SHP77 (cell line): ENCODE data around the gene ZBTB26.
"Not testable (repeated sequence)": the region's sequence is repeated elsewhere in the genome, so short reads cannot be mapped to it uniquely, and the experiment has no call there.

Source experiments
- DNase-seq, 2 experiments: peaks; one replicate each; lab custom pipeline; 2025; lab: John Stamatoyannopoulos, UW

The ZBTB26 gene

DNA sequence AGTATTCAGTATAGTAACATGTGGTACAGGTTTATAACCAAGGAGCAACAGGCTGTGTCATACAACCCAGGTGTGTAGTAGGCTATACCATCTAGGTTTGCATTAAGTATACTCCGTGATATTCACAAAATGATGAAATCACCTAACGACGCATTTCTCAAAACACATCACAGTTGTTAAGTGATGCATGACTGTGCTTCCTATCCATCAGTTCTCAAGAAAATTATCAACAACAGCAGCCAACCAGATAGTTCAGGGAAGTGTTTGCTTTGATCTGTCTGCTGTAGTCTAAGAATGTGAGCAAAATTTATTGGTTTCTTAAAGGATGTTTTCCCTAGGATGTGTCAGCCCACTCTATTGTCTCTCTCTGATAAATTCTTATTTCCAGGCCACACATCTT is 7.4 kb downstream of the ZBTB26 start:
- DNase-seq = no peak

DNA sequence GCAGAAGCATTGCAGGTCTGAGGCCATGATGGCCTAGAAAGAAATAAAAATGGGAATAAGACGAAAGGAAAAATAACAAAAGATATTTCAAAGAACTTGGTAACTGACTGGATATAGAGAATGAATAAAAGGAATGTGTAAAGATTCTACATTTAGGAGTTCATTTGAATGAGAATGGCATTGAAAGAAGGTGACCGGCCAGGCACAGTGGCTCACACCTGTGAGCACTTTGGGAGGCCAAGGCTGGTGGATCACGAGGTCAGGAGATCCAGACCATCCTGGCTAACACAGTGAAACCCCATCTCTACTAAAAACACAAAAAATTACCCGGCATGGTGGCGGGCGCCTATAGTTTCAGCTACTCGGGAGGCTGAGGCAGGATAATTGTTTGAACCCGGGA is 8.6 kb downstream of the ZBTB26 start:
- DNase-seq = no peak

DNA sequence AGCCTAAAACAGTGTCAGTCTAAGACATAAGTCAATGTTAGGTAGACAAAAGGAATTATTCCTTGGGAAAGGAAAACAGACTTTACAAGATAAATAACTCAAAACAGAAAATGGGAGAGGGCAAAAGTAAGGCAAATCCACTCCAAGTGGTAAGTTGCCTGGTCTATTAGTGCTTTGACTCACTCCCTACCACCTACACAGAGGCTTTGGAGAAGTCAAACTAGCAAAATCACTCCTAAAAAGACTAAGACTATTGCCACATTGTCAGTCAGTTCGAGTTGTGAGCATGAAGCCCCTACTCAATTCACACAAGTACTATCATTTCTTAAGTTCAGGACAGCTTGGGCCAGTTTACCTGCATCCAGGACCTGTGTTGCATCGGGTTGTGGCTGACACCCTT is 13.0 kb downstream of the ZBTB26 start:
- DNase-seq = no peak

DNA sequence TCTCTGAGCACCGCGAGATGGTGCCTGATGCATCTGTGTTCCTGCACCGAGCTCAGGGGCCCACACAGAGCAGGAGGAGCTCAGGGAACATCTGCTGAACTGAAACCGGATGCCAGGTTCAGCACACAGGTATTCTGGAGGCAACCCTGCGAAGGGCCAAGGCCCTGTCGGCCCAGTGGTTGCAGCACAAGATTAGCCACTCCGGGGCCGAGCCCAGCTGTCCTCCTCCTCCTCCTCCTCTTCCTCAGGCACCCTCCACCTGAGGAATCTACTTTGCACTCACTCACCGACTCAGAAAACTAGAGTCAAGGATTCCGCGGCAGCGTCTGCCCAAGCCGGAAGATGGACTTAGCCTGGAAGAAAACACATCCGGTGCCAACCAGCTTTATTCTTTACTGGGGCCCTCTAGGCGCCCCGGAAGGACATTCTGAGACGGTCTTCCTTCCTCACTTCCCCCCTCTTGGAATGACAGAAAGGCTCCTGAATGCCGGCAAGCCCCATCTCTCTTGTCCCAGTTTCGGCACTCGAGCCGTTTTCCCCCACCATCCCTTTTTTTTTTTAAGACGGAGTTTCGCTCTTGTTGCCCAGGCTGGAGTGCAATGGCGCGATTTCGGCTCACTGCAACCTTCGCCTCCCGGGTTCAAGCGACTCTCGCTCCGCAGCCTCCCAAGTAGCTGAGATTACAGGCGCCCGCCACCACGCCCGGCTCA is 18.2 kb downstream of the ZBTB26 start, which contains the start of gene ZBTB6:
Gene ZBTB6 (minus strand): TSS at position 360 of the 710 bp plus-strand sequence. CDS start 1,251 bp downstream, outside the sequence.
- peak; percentile 77 to 88 for DNase-seq

DNA sequence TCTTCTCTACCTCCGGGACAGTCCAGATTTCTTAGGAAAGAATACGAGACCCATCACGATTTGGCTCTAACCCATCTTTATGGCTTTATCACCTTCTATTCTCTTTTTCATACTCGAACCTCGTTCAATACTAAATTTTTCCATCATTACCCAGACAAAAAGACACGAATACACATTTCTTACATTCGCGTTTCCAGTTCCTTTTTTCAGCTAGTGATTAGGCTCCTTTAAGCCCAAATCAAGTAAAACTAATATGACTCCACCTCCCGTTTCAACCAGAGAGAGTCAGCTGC is 18.7 kb downstream of the ZBTB26 start:
- no peak for DNase-seq

DNA sequence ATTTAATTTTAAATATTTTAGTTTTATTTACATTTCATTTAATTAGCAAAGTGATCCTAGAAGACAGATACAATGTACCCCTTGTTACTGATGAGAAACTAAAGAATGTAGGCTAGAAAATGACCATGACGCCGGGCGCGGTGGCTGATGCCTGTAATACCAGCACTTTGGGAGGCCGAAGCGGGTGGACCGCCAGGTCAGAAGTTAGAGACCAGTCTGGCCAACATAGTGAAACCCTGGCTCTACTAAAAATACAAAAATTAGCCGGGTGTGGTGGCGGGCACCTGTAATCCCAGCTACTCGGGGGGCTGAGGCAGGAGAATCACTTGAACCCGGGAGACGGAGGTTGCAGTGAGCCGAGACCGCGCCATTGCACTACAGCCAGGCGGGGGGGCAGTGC is 25.2 kb downstream of the ZBTB26 start:
- DNase-seq = not testable (repeated sequence)

DNA sequence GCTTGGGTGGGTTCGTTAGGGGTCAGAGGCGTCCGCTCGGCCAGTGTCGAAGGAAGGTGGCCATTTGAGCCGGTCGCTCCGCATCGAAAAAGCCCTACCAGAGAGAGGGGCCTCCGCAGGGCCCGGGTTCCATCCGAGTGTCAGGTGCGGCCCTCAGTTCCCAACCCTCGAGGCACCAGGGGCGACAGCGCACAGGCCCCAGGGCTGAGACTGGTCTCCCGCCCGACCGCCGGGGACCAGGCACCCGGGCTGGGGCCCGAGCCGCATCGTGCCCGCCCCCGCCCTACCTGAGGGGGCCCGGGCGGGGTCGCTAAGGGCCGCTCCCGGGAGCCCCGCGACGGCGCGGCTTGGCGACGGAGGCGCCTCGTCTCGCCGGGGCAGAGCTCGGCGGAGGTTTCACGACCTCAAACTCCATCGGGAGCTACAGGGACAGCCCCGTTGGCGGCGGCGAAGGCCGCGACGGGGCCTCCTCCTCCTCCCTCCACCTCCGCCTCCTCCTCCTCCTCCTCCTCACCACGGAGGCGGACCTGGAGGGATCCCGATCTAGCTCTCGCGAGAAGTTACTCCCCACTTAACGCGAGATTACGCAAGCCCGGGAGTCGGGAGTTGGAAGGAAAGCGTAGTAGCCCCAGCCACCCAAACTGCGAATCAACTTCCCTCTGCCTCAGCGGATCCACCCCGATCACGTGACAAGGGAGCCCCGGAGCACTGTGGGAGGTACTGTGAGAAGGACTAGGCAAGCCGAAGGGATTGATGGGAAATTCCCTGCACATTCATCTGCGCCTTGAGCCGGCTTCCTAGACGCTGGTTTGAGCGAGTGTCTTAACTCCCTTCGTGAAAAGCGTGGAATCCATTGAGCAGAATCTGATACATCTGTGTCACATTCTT is 26.2 kb downstream of the ZBTB26 start, which contains the start of gene RC3H2:
Gene RC3H2 (minus strand): TSS at position 537 of the 888 bp plus-strand sequence. CDS start 7,850 bp downstream, outside the sequence.
- peak; percentile 99 for DNase-seq

DNA sequence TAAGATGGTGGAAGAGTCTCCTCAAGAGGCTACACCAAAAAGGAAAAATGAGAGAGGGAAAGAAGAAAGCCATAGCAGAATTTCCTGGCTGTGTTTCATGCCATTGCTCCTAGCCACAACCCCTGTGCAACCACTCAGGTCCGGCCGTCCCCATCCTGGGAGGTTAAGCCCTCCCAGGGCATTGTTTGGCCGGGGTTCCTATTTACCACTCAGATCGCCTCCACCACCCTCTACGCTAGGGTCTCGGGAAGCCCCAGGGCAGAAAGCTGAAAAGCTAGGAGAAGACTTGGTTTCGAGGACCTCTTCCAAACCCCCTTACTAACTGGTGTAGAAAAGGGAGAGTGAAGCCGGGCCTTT is 26.9 kb downstream of the ZBTB26 start:
- DNase-seq = peak in 1 of 2 experiments; percentile 31

DNA sequence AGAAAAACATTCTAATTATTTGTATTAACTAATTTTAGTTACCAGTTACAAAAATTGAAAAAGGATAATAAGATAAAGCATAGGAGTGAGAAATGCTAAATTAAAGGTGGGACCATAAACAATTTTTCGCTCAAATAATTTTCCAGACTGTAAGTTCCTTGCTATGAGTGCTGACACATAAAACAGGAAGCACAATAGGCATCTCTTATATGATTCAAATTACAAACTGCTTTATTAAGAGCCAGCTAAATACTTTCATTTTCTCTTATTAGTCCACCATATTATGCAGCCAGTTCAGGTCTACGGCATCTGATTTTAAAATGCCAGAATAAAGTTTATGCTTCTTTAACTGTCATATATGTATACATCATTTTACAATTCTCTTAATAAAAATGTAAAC is 30.5 kb downstream of the ZBTB26 start:
- no peak for DNase-seq

DNA sequence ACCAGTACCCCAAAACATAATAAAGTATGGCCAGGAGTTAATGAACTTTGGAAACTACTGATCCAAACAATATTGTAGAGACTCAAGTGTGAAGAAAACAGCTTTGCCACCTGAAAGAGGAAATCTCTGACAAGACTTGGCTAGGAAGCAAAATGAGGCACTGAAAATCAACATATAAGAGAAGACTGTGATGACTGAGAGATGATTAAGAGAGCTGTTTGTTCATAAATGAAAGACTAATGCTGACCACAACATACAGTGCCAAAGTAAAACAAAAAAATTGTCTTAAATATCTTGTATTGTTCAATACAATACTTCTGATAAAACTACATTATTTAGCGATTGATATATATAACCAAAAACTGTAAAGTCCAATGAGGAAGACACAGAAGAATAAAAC is 33.3 kb downstream of the ZBTB26 start:
- no peak for DNase-seq

DNA sequence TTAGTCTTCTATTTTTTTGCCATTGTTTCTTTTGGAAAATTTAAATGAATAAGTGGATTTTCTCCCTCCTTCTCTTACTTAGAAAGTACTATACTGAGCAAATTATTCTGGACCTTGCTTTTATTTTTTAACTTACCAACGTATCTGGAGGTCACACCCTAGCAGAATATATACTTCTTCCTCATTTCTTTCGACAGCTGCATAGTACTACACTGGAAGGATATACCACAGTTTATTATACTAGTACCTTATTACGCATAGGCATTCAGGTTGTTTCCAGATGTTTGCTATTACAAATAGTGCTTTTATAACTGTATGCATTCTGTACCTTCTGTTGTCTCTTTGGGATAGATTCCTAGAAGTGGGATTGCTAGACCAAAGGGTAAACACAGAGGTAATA is 42.8 kb downstream of the ZBTB26 start:
- DNase-seq = no peak

DNA sequence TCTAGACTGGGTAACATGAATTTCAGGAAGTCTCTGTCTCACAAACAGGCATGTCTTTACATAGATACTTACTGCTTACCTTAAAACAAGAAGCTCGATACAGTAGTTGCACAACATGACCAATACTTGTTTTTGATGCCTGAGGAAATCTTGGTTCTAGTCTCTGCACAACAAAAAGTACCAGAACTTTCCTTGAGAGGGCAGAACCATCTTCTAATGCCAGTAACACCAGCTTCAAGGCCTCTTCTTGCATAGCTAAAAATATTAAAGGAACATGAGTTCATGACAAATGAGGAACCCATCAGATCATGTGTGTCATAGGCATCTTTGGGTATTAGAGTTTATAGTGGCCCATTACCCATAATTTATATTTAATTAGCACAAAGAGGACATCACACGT is 48.2 kb downstream of the ZBTB26 start:
- no peak for DNase-seq

DNA sequence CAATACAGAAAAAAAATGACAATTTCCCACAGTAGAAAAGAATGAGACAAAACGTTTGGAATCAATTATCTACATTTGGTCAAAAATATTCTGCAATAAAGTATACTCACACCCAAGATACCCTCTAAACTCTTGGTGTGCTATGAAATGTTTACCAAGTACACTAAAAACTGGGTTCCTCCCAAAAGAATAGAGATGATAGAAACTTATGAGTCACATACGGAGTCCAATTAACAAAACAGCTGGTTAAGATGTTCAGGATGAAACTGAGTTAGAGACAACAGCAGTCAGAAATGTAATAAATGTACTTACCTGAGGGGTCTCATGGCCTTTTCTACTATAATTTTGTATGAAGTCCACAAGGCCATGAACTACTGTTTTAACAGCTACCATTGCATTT is 51.9 kb downstream of the ZBTB26 start:
- no peak for DNase-seq

DNA sequence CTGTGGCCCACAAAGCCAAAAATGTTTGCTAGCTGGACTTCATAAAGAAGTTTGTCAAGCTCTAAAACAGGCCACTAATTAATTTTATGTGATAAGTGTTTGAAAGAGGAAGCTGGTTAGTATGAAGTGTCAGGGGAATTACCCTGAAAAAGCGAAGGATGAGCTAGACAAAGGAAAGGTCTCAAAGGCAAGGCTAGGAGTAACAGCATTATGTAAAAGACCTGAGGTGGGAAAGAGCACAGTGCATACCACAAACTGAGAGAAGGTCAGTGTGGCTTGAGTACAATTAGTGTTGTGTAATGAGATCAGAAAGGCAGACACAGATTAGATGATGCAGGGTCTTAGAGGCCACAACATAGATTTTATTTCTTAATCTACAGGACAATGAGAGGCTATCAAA is 55.8 kb downstream of the ZBTB26 start:
- no peak for DNase-seq

DNA sequence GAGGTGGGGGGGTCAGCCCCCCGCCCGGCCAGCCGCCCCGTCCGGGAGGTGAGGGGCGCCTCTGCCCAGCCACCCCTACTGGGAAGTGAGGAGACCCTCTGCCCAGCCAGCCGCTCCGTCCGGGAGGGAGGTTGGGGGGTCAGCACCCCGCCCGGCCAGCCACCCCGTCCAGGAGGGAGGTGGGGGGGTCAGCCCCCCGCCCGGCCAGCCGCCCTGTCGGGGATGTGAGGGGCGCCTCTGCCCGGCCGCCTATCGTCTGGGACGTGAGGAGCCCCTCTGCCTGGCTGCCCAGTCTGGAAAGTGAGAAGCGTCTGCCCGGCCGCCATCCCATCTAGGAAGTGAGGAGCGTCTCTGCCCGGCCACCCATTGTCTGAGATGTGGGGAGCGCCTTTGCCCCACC is 64.0 kb downstream of the ZBTB26 start:
- not testable (repeated sequence) for DNase-seq

DNA sequence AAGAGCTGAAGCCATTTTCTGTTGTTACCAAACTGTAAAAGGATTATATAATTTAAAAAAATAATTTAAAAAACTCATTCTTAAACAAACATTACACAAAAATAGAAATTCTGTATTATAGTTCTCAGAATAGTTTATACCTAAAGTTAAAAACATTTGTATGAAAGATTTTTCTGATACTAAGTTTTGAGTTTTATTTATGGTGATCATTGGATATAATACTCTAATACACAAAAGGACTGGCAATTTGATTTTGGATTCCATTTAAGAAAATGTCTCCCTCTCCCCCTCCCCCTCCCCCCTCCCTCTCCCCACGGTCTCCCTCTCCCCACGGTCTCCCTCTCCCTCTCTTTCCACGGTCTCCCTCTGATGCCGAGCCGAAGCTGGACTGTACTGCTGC is 65.2 kb downstream of the ZBTB26 start:
- no peak for DNase-seq
